ENCODE data around the gene BCL10.
A peak's percentile ranks its signal among the peaks of the same experiment; 100 is the strongest.

The BCL10 gene

DNA sequence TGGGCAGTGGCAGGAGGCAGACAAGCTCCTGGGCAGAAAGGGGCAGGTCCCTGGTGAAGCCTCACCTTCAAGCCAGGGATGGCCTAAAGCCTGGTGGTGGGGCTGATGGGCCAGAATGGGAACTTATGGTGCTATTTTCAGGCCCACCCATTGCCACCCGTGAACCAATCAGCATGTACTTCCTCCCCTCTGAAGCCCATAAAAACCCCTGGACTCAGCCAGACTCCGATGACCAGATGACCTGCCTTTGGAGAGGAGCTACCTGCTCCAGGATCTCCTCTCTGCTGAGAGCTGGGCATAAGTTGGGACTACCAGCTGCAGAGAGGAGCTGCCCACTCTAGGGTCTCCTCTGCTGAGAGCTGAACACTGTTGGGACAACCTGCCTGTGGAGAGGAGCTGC is 7.8 kb upstream of the BCL10 start:
- no peak overlapping the region for H4K91ac ChIP-seq (ENCODE audit: low read depth, low read length, poor library complexity)
- no peak overlapping the region for H3K23ac ChIP-seq (ENCODE audit: low read depth, low read length, poor library complexity)
- peak overlapping the region; percentile 21 for H2BK15ac ChIP-seq (ENCODE audit: low read length)
- H2BK120ac ChIP-seq (ENCODE audit: low read depth, low read length) = no peak overlapping the region
- no peak overlapping the region for H3K14ac ChIP-seq (ENCODE audit: low read length)
- no peak overlapping the region for H2AFZ ChIP-seq (ENCODE audit: low read length)
- H3K4me3 ChIP-seq (ENCODE audit: low read length in 2 of 2) = no peak overlapping the region
- DNase-seq (ENCODE audit: low spot score) = no peak
- H3K27ac ChIP-seq (replicated peaks; ENCODE audit: low read length) = no peak overlapping the region
- WGBS, 2 donors (ENCODE audit: extremely low coverage in 2 of 2, insufficient read length in 2 of 2, insufficient replicate concordance in 1 of 2) = no CpG with 5 or more reads among the region's 2 CpGs
- H3K27me3 ChIP-seq (ENCODE audit: control insufficient read depth in 3 of 3, insufficient read depth in 3 of 3, low read depth in 1 of 3, low read length in 3 of 3) = no peaks in the 10 kb centered on the region
- no peak overlapping the region for H4K8ac ChIP-seq (ENCODE audit: low read depth, low read length)
- peak overlapping the region; percentile 44 for H3K18ac ChIP-seq (ENCODE audit: low read length)
- H2BK12ac ChIP-seq (ENCODE audit: low read length) = no peak overlapping the region
- peak overlapping the region; percentile 49 for H2AK5ac ChIP-seq (ENCODE audit: low read depth, low read length)
- no peak overlapping the region for H2BK5ac ChIP-seq (ENCODE audit: low read length)
- H3K4ac ChIP-seq (ENCODE audit: low read length) = no peak overlapping the region
- H3K9me3 ChIP-seq (replicated peaks in 1 of 2; ENCODE audit: control insufficient read depth in 2 of 2, insufficient read depth in 1 of 2, low read depth in 1 of 2, low read length in 2 of 2) = no peaks in the 10 kb centered on the region
- H3K36me3 ChIP-seq (replicated peaks in 1 of 2; ENCODE audit: control insufficient read depth in 2 of 2, insufficient read depth in 2 of 2, low read length in 2 of 2) = no peaks in the 10 kb centered on the region
- H3K4me1 ChIP-seq (ENCODE audit: control insufficient read depth in 2 of 2, insufficient read depth in 1 of 2, low read depth in 1 of 2, low read length in 2 of 2) = no peaks in the 10 kb centered on the region
- H3K4me2 ChIP-seq (ENCODE audit: insufficient read depth, low read length, poor library complexity, severe bottlenecking) = no peak overlapping the region
- H3K79me1 ChIP-seq (ENCODE audit: low read depth, low read length) = no peaks in the 10 kb centered on the region
- H3K9ac ChIP-seq (ENCODE audit: low read depth, low read length, poor library complexity) = no peak overlapping the region

DNA sequence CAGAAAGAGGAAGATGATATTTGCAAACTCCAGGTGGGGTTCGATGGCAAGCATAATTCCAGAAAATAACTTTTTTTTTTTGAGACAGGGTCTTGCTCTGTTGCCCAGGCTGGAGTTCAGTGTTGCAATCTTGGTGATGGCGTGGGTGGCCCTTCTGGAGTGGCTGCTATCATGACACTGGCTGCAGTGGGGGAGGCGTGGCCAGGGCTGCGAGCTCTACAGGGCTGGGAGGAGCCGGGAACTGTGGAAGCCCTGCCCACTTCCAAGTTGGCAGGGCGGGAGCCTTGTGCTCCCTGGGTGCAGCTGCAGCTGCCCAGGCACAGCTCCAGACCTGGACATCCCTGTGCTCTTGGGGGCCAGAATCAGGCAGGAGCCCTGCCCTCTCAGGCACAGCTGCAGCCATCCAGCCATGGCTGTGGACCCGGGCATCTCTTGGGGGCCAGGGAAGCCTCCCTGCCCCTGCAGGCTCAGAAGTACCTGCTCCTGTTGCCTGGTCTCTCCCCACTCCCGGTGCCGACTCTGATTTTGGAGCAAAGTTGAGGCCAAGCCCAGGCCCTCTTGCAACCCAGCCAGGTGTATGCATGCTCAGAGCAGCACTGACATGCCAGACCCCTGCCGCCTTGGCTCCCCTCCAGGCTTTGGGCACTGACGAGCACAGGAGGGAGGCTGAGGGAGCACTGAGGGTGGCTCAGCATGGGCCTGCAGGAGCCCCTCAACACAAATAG is 7.2 kb upstream of the BCL10 start:
- no peak for DNase-seq (ENCODE audit: low spot score)
- Histone ChIP-seq H3K4me1 (ENCODE audit: control insufficient read depth in 2 of 2, insufficient read depth in 1 of 2, low read depth in 1 of 2, low read length in 2 of 2) (no peaks in the 10 kb centered on the region), H3K79me1 (ENCODE audit: low read depth, low read length) (no peaks in the 10 kb centered on the region), H3K4ac (ENCODE audit: low read length) (no peak overlapping the region), H2AFZ (ENCODE audit: low read length) (no peak overlapping the region), H3K18ac (ENCODE audit: low read length) (peak overlapping the region; percentile 44), H2BK5ac (ENCODE audit: low read length) (no peak overlapping the region), H2BK15ac (ENCODE audit: low read length) (peak overlapping the region; percentile 21), H2AK5ac (ENCODE audit: low read depth, low read length) (peak overlapping the region; percentile 49), H2BK12ac (ENCODE audit: low read length) (no peak overlapping the region), H3K36me3 (replicated peaks in 1 of 2; ENCODE audit: control insufficient read depth in 2 of 2, insufficient read depth in 2 of 2, low read length in 2 of 2) (no peaks in the 10 kb centered on the region), H3K9ac (ENCODE audit: low read depth, low read length, poor library complexity) (no peak overlapping the region), H4K91ac (ENCODE audit: low read depth, low read length, poor library complexity) (peak overlapping the region; percentile 53), H3K27ac (replicated peaks; ENCODE audit: low read length) (no peak overlapping the region), H4K8ac (ENCODE audit: low read depth, low read length) (no peak overlapping the region), H3K23ac (ENCODE audit: low read depth, low read length, poor library complexity) (no peak overlapping the region), H3K14ac (ENCODE audit: low read length) (no peak overlapping the region), H2BK120ac (ENCODE audit: low read depth, low read length) (no peak overlapping the region), H3K4me3 (ENCODE audit: low read length in 2 of 2) (no peak overlapping the region), H3K4me2 (ENCODE audit: insufficient read depth, low read length, poor library complexity, severe bottlenecking) (no peak overlapping the region), H3K27me3 (ENCODE audit: control insufficient read depth in 3 of 3, insufficient read depth in 3 of 3, low read depth in 1 of 3, low read length in 3 of 3) (no peaks in the 10 kb centered on the region), H3K9me3 (replicated peaks in 1 of 2; ENCODE audit: control insufficient read depth in 2 of 2, insufficient read depth in 1 of 2, low read depth in 1 of 2, low read length in 2 of 2) (no peaks in the 10 kb centered on the region)
- WGBS, 2 donors (ENCODE audit: extremely low coverage in 2 of 2, insufficient read length in 2 of 2, insufficient replicate concordance in 1 of 2) = no CpG with 5 or more reads among the region's 11 CpGs

DNA sequence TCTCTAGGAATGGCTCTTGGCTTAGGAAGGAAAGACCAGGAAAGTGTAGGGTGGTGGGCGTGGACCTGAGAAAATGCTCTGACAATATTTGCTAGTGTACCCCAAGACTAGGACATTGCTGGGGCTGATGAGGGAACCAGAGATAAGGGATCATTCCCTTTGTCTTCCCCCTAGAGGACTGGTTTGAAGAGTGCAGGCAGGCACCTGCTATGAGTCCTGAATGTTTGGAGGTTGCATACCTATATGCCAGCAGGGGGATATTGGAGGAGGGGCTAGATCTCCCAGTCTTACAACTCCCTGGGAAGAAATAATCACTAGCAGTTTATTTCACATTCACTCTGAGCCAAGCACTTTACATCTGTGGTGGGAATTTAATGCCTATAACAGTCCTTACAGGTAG is 6.0 kb upstream of the BCL10 start:
- Histone ChIP-seq H3K4ac (ENCODE audit: low read length) (no peak overlapping the region), H3K36me3 (replicated peaks in 1 of 2; ENCODE audit: control insufficient read depth in 2 of 2, insufficient read depth in 2 of 2, low read length in 2 of 2) (no peaks in the 10 kb centered on the region), H3K79me1 (ENCODE audit: low read depth, low read length) (no peaks in the 10 kb centered on the region), H3K27me3 (ENCODE audit: control insufficient read depth in 3 of 3, insufficient read depth in 3 of 3, low read depth in 1 of 3, low read length in 3 of 3) (no peaks in the 10 kb centered on the region), H2AFZ (ENCODE audit: low read length) (no peak overlapping the region), H3K9ac (ENCODE audit: low read depth, low read length, poor library complexity) (no peak overlapping the region), H2BK120ac (ENCODE audit: low read depth, low read length) (no peak overlapping the region), H3K27ac (replicated peaks; ENCODE audit: low read length) (no peak overlapping the region), H3K23ac (ENCODE audit: low read depth, low read length, poor library complexity) (no peak overlapping the region), H3K4me1 (ENCODE audit: control insufficient read depth in 2 of 2, insufficient read depth in 1 of 2, low read depth in 1 of 2, low read length in 2 of 2) (no peaks in the 10 kb centered on the region), H4K91ac (ENCODE audit: low read depth, low read length, poor library complexity) (no peak overlapping the region), H2AK5ac (ENCODE audit: low read depth, low read length) (no peak overlapping the region), H3K18ac (ENCODE audit: low read length) (no peak overlapping the region), H3K9me3 (replicated peaks in 1 of 2; ENCODE audit: control insufficient read depth in 2 of 2, insufficient read depth in 1 of 2, low read depth in 1 of 2, low read length in 2 of 2) (no peaks in the 10 kb centered on the region), H2BK5ac (ENCODE audit: low read length) (no peak overlapping the region), H4K8ac (ENCODE audit: low read depth, low read length) (no peak overlapping the region), H3K4me3 (ENCODE audit: low read length in 2 of 2) (no peak overlapping the region), H3K14ac (ENCODE audit: low read length) (no peak overlapping the region), H3K4me2 (ENCODE audit: insufficient read depth, low read length, poor library complexity, severe bottlenecking) (no peak overlapping the region), H2BK15ac (ENCODE audit: low read length) (no peak overlapping the region), H2BK12ac (ENCODE audit: low read length) (no peak overlapping the region)
- no CpG with 5 or more reads among the region's 1 CpG for WGBS, 2 donors (ENCODE audit: extremely low coverage in 2 of 2, insufficient read length in 2 of 2, insufficient replicate concordance in 1 of 2)
- DNase-seq (ENCODE audit: low spot score) = no peak

DNA sequence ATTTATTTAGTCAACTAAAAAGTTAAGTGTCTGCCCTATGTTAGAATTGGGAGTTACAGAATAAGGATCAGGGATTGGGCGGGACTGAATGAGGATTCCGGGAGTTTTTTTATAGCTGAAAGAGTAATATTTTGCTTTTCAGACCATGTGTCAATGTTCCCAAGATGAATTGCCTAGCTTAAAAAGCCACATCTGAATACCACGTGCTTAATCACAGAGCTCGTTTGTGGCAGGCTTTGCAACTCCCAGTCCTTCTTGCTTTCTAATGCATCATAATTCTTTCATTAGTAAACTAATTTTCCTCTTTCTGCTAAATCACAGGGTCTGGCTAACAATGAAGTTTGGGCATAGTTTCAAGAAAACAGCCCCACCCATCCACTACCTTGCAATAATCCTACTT is 4.2 kb upstream of the BCL10 start:
- no peak overlapping the region for H3K23ac ChIP-seq (ENCODE audit: low read depth, low read length, poor library complexity)
- H2BK120ac ChIP-seq (ENCODE audit: low read depth, low read length) = no peak overlapping the region
- no peak overlapping the region for H2BK12ac ChIP-seq (ENCODE audit: low read length)
- no peak overlapping the region for H3K27ac ChIP-seq (replicated peaks; ENCODE audit: low read length)
- no peak overlapping the region for H4K8ac ChIP-seq (ENCODE audit: low read depth, low read length)
- no peak overlapping the region for H3K18ac ChIP-seq (ENCODE audit: low read length)
- H3K27me3 ChIP-seq (ENCODE audit: control insufficient read depth in 3 of 3, insufficient read depth in 3 of 3, low read depth in 1 of 3, low read length in 3 of 3) = no peaks in the 10 kb centered on the region
- no peak overlapping the region for H3K4me2 ChIP-seq (ENCODE audit: insufficient read depth, low read length, poor library complexity, severe bottlenecking)
- no peaks in the 10 kb centered on the region for H3K36me3 ChIP-seq (replicated peaks in 1 of 2; ENCODE audit: control insufficient read depth in 2 of 2, insufficient read depth in 2 of 2, low read length in 2 of 2)
- no peak overlapping the region for H3K9ac ChIP-seq (ENCODE audit: low read depth, low read length, poor library complexity)
- H2BK5ac ChIP-seq (ENCODE audit: low read length) = no peak overlapping the region
- WGBS, 2 donors (ENCODE audit: extremely low coverage in 2 of 2, insufficient read length in 2 of 2, insufficient replicate concordance in 1 of 2) = no CpG with 5 or more reads among the region's 4 CpGs
- DNase-seq (ENCODE audit: low spot score) = no peak
- H2AFZ ChIP-seq (ENCODE audit: low read length) = no peak overlapping the region
- H3K4me3 ChIP-seq (ENCODE audit: low read length in 2 of 2) = no peak overlapping the region
- no peaks in the 10 kb centered on the region for H3K4me1 ChIP-seq (ENCODE audit: control insufficient read depth in 2 of 2, insufficient read depth in 1 of 2, low read depth in 1 of 2, low read length in 2 of 2)
- H4K91ac ChIP-seq (ENCODE audit: low read depth, low read length, poor library complexity) = no peak overlapping the region
- no peaks in the 10 kb centered on the region for H3K9me3 ChIP-seq (replicated peaks in 1 of 2; ENCODE audit: control insufficient read depth in 2 of 2, insufficient read depth in 1 of 2, low read depth in 1 of 2, low read length in 2 of 2)
- no peaks in the 10 kb centered on the region for H3K79me1 ChIP-seq (ENCODE audit: low read depth, low read length)
- H2BK15ac ChIP-seq (ENCODE audit: low read length) = no peak overlapping the region
- H3K4ac ChIP-seq (ENCODE audit: low read length) = no peak overlapping the region
- H3K14ac ChIP-seq (ENCODE audit: low read length) = no peak overlapping the region
- H2AK5ac ChIP-seq (ENCODE audit: low read depth, low read length) = no peak overlapping the region

All from neuronal stem cell (in vitro differentiated cells).